ENCODE measurements around the gene MRPS18C.

DNA sequence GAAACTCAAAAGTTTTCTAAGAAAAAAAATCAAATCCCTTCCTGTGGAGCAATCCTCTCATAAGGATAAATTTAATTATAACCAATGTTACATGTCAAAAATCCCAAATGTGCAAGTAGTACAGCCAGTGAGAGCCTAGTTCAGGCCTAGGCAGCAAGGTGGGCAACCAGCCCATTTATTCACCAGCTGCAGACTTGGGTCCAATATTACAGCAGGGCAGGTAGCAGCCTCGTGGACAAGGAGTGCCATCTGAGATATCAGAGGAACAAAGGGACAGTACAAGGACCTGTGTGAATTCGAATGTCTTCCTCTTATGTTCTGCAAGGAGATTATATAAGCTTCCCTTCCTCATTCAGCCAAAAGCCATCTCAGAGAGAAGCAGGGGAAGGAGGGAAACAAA lies 6.8 kb upstream of the MRPS18C start:
- TF ChIP-seq ZBED1 (IDR thresholded peaks at IDR 0.05; ENCODE audit: borderline replicate concordance) (no peak), CREB1 (IDR thresholded peaks at IDR 0.05; ENCODE audit: low read depth) (no peak), FOXM1 (IDR thresholded peaks at IDR 0.05; ENCODE audit: low read depth, low read length) (no peak)

All from GM12878 (cell line).